ENCODE measurements around the gene ASB12. TPM values are rescaled to one million over a fixed set of nuclear protein-coding genes. Genes with fewer than 3 reads are reported as not detected.

ASB12 gene
- total and polyA plus RNA-seq, 7 donors, result 5.7 to 49.4 (median 26.9) TPM

DNA sequence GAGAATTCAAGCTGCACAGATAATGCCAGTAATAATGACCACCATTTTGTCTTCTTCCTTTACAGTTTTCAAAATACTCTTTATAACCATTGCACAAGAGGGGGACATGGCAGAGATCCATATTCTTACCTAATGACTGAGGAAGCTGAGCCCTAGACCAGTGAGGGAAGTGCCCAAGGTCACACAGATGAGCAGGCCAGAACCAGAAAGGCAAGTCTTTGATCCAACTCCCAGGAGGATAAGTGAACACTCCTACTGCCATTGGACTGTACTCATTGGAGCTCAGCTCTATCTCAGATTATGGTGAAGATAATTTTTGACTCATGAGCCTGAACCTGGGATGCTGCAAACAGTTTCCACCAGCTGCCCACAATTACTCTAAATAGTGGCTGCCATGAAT lies 53.5 kb downstream of the ASB12 start:
- Histone ChIP-seq H3K27ac (no peak overlapping the region), H3K36me3 (ENCODE audit: insufficient read depth in 1 of 2, low read depth in 1 of 2) (no peaks in the 10 kb centered on the region), H3K4me1 (no peaks in the 10 kb centered on the region), H3K27me3 (ENCODE audit: insufficient read depth in 3 of 3, low read length in 2 of 3) (no peaks in the 10 kb centered on the region), H3K4me3 (no peak overlapping the region), H3K9me3 (no peaks in the 10 kb centered on the region)
- DNase-seq, result no peak
- ATAC-seq, result no peak
- TF ChIP-seq, protein P1, sequence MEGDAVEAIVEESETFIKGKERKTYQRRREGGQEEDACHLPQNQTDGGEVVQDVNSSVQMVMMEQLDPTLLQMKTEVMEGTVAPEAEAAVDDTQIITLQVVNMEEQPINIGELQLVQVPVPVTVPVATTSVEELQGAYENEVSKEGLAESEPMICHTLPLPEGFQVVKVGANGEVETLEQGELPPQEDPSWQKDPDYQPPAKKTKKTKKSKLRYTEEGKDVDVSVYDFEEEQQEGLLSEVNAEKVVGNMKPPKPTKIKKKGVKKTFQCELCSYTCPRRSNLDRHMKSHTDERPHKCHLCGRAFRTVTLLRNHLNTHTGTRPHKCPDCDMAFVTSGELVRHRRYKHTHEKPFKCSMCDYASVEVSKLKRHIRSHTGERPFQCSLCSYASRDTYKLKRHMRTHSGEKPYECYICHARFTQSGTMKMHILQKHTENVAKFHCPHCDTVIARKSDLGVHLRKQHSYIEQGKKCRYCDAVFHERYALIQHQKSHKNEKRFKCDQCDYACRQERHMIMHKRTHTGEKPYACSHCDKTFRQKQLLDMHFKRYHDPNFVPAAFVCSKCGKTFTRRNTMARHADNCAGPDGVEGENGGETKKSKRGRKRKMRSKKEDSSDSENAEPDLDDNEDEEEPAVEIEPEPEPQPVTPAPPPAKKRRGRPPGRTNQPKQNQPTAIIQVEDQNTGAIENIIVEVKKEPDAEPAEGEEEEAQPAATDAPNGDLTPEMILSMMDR (IDR thresholded peaks at IDR 0.05), result no peak
- intact Hi-C loops (cut with DNase I), result no loop called here

Other genes with a start within 250 kb of the ASB12 start
- 1 to 10 TPM; 3.0 to 7.6 (median 4.5) TPM for gene AMER1, start 24.9 kb downstream of the ASB12 start, total RNA-seq
- 1 to 10 TPM in 2 of 3 donors, under 1 TPM in 1; 0.74 to 3.3 (median 1.7) TPM for gene AMER1, start 24.9 kb downstream of the ASB12 start, polyA plus RNA-seq
- under 1 TPM; 0.25 to 0.71 (median 0.50) TPM for gene MTMR8, start 164.8 kb upstream of the ASB12 start, total RNA-seq
- gene MTMR8, start 164.8 kb upstream of the ASB12 start, polyA plus RNA-seq, result under 1 TPM; 0.10 to 0.21 (median 0.13) TPM

Measured in psoas muscle (tissue), 8 donors.